Measurements from ENCODE around the gene MAGI2.

The MAGI2 gene

DNA sequence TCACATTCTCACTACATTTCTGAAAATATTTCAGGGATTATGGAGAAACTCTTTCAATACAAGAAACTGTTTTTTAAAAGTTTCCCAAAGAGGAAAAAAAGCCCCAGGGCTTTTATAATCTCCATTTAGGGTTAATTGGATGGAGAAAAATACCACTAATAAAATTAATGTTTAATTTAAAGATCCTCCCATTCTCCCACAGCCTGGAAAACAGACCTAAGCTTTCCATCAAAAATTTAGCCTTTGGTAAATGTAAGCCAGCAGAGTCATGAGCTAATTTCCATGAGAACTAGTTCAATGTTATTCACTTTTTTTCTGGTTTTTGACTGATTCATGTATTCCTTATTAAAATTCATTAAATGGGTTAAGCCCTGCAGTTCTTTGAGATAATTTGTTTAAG lies 1246.2 kb downstream of the MAGI2 start:
- H3K4me3 ChIP-seq (ENCODE audit: low read length in 2 of 2), result no peak overlapping the region
- no peaks in the 10 kb centered on the region for H3K36me3 ChIP-seq (ENCODE audit: control insufficient read depth in 2 of 2, insufficient read depth in 2 of 2, low read length in 2 of 2)
- H3K9ac ChIP-seq (ENCODE audit: low read length in 2 of 2), result no peak overlapping the region
- no peaks in the 10 kb centered on the region for H3K4me1 ChIP-seq (ENCODE audit: control insufficient read depth, insufficient read depth, low read length)
- peaks cover 0 to 4% of the 10 kb centered on the region in 2 donors for H3K9me3 ChIP-seq (ENCODE audit: control insufficient read depth in 2 of 2, low read length in 2 of 2)
- H3K27ac ChIP-seq (ENCODE audit: low read length), result no peak overlapping the region
- H3K27me3 ChIP-seq (ENCODE audit: control insufficient read depth in 1 of 2, insufficient read depth in 2 of 2, low read length in 2 of 2), result no peaks in the 10 kb centered on the region

DNA sequence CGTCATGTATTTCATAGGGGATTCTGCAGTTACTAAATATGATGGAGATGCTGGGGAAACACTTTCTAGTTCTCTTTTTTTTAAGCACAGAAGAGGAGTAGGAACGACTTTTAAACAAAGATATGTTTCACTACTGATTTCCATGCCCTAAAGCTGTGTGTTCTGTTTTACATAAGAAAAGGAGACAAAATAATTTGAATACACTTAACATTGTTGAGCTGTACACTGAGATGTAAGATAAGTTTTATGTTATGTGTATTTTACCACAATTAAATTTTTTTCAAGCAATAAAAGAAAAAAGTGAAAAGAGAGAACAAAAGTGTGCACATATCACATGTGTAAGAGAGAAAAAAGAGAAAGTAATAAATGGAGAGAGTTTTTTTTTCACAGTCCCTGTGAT lies 1246.7 kb downstream of the MAGI2 start:
- Histone ChIP-seq H3K27me3 (ENCODE audit: control insufficient read depth in 1 of 2, insufficient read depth in 2 of 2, low read length in 2 of 2) (no peaks in the 10 kb centered on the region), H3K4me3 (ENCODE audit: low read length in 2 of 2) (no peak overlapping the region), H3K9me3 (ENCODE audit: control insufficient read depth in 2 of 2, low read length in 2 of 2) (peaks cover 0 to 4% of the 10 kb centered on the region in 2 donors)

DNA sequence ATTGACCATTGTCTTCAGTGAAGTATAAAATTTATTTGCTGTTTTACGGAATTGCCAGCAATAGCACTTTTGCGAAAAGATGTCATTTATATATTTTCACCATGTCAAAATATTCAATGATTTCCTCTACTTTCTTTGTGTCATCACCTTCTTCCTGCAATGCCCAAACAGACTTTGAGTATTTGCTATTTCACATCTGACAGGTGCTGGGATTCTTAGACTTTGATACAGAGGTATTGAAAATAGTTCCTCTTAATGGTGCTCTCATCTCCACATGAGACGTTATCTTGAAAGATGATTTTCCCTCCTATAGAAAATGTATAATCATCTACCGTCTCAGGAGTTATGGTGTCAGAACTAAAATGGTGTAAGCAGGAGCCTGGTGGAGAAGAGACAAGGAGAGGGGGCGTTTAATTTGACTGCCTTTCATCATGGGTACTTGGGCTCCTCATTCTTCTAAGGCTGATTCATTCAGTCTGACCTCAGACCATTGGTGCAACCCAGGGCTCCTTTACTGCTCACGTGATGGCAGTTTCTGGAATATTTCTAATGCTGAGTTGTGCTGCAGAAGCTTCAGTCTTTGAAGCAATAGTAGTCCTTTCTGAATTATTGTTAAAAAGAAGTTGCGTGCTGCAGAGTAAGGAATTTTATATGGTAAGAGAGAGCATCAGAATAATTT lies 1250.3 kb downstream of the MAGI2 start:
- no peaks in the 10 kb centered on the region for H3K27me3 ChIP-seq (ENCODE audit: control insufficient read depth in 1 of 2, insufficient read depth in 2 of 2, low read length in 2 of 2)
- no peaks in the 10 kb centered on the region for H3K9me3 ChIP-seq (ENCODE audit: control insufficient read depth in 2 of 2, low read length in 2 of 2)
- no peaks in the 10 kb centered on the region for H3K4me1 ChIP-seq (ENCODE audit: control insufficient read depth, insufficient read depth, low read length)
- H3K9ac ChIP-seq (ENCODE audit: low read length in 2 of 2), result no peak overlapping the region
- no peaks in the 10 kb centered on the region for H3K36me3 ChIP-seq (ENCODE audit: control insufficient read depth in 2 of 2, insufficient read depth in 2 of 2, low read length in 2 of 2)
- no peak overlapping the region for H3K4me3 ChIP-seq (ENCODE audit: low read length in 2 of 2)
- no peak overlapping the region for H3K27ac ChIP-seq (ENCODE audit: low read length)

More for the DNA sequence above, 1246.7 kb downstream of the MAGI2 start:
- Histone ChIP-seq H3K36me3 (ENCODE audit: control insufficient read depth in 2 of 2, insufficient read depth in 2 of 2, low read length in 2 of 2) (no peaks in the 10 kb centered on the region), H3K9ac (ENCODE audit: low read length in 2 of 2) (no peak overlapping the region), H3K27ac (ENCODE audit: low read length) (no peak overlapping the region), H3K4me1 (ENCODE audit: control insufficient read depth, insufficient read depth, low read length) (no peaks in the 10 kb centered on the region)

DNA sequence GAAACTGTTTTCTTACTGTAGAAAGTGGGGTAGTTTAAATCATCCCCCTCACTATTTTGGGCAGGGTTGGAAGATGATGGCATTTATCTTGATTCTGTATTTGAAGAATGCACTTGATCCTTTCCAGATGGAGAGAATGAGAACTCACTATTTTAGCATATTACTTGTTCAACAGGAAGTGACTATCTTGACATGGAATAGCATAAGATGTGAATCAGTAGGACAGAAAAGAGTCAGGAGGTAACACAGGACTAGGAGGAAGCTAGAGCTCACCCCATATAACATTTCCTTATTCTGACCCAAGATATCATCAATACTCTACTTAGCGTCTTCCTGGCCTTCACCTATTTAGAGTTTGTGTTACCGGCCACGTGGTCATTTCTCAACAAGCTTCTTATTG lies 1254.7 kb downstream of the MAGI2 start:
- Histone ChIP-seq H3K27me3 (ENCODE audit: control insufficient read depth in 1 of 2, insufficient read depth in 2 of 2, low read length in 2 of 2) (no peaks in the 10 kb centered on the region), H3K4me3 (ENCODE audit: low read length in 2 of 2) (no peak overlapping the region), H3K9ac (ENCODE audit: low read length in 2 of 2) (no peak overlapping the region), H3K27ac (ENCODE audit: low read length) (no peak overlapping the region), H3K36me3 (ENCODE audit: control insufficient read depth in 2 of 2, insufficient read depth in 2 of 2, low read length in 2 of 2) (no peaks in the 10 kb centered on the region), H3K4me1 (ENCODE audit: control insufficient read depth, insufficient read depth, low read length) (no peaks in the 10 kb centered on the region), H3K9me3 (ENCODE audit: control insufficient read depth in 2 of 2, low read length in 2 of 2) (no peaks in the 10 kb centered on the region)

DNA sequence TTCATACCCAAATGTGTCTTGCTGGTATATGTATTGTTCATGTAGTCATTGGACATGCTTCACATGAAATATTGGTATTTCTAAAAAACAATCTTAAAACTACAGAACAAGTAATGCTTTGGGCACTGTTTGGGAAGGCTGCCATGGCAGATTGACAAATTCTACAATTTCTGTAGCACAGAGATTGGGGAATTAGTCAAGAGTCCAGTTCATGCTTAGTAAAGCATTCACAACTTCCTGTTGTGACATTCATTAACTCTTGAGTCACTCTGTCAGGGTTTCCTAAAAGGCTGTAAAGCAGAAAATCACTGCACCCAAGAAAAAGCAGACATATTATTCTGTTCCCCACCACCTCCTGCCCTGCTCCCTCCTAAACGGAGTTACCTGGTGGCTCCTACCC lies 1256.0 kb downstream of the MAGI2 start:
- no peaks in the 10 kb centered on the region for H3K9me3 ChIP-seq (ENCODE audit: control insufficient read depth in 2 of 2, low read length in 2 of 2)
- no peaks in the 10 kb centered on the region for H3K36me3 ChIP-seq (ENCODE audit: control insufficient read depth in 2 of 2, insufficient read depth in 2 of 2, low read length in 2 of 2)
- no peak overlapping the region for H3K4me3 ChIP-seq (ENCODE audit: low read length in 2 of 2)
- H3K27ac ChIP-seq (ENCODE audit: low read length), result no peak overlapping the region
- no peak overlapping the region for H3K9ac ChIP-seq (ENCODE audit: low read length in 2 of 2)
- H3K4me1 ChIP-seq (ENCODE audit: control insufficient read depth, insufficient read depth, low read length), result no peaks in the 10 kb centered on the region
- no peaks in the 10 kb centered on the region for H3K27me3 ChIP-seq (ENCODE audit: control insufficient read depth in 1 of 2, insufficient read depth in 2 of 2, low read length in 2 of 2)

DNA sequence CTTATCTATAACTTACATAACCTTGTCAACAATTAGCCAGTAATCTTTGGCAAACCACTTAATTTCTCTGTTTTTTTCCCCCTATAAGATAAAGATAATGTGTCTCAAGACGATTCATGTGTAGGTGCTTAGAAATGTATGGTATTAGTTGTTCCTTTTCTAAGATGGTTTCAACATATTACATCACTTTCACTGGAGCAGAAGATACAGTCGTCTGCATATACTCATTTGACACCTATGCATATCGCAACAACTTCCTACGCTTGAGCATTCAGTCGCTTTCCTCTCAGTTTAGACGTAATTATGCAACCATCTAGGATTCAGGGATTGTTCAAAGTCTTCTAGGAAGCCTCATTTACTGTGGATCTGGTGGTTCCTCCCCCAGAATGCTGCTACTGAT lies 1258.2 kb downstream of the MAGI2 start:
- Histone ChIP-seq H3K36me3 (ENCODE audit: control insufficient read depth in 2 of 2, insufficient read depth in 2 of 2, low read length in 2 of 2) (no peaks in the 10 kb centered on the region), H3K4me1 (ENCODE audit: control insufficient read depth, insufficient read depth, low read length) (no peaks in the 10 kb centered on the region)

DNA sequence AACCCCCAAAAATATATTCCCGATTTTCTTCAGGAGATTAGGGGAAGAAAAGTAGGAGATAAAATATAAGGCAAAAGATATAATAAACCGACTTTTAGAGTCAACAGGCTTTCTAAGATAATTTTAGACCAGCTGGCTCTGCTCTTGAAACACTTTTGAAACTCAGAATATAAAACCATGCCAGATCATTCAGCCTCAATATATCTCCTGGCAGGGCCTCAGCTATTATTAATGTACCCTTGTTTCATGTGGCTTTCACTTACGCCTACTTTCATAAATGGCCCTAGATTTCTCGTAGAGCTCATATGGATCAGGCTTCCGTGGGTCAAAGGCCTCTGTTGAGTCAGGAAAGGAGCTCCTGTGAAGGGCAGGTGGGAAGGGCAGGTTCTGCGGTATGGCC lies 1258.9 kb downstream of the MAGI2 start:
- no peak overlapping the region for H3K27ac ChIP-seq (ENCODE audit: low read length)
- no peaks in the 10 kb centered on the region for H3K27me3 ChIP-seq (ENCODE audit: control insufficient read depth in 1 of 2, insufficient read depth in 2 of 2, low read length in 2 of 2)

More for the DNA sequence above, 1258.2 kb downstream of the MAGI2 start:
- no peak overlapping the region for H3K4me3 ChIP-seq (ENCODE audit: low read length in 2 of 2)
- H3K27ac ChIP-seq (ENCODE audit: low read length), result no peak overlapping the region
- H3K9ac ChIP-seq (ENCODE audit: low read length in 2 of 2), result no peak overlapping the region
- H3K27me3 ChIP-seq (ENCODE audit: control insufficient read depth in 1 of 2, insufficient read depth in 2 of 2, low read length in 2 of 2), result no peaks in the 10 kb centered on the region
- H3K9me3 ChIP-seq (ENCODE audit: control insufficient read depth in 2 of 2, low read length in 2 of 2), result no peaks in the 10 kb centered on the region

DNA sequence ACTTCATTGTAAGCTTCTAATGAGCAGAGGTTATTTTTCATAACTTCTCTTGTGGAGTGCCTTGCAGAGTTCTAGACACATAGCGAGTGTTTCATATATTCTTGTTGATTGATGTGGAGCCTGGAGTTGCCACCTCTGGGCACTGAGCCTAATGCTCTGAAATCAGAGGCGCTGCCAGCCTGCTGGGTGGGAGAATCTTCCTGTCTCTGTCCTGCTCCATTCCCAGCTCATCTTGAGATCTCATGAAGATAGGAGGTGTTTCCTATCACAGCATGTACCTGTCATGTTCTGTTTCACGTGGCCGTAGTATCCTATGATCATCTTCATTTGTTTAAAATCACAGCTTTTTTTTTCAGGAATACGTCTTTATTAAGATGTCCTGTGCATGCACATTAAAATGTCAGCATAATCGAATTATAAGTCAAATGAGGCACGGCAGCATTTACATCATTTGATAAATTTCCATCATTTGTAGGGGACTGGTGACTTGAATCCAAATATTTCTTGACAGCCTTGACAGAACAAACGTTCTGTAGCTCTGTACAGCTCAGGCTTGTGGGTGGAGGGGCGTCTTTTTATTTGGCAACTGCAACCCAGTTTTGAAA lies 1261.9 kb downstream of the MAGI2 start:
- Histone ChIP-seq H3K36me3 (ENCODE audit: control insufficient read depth in 2 of 2, insufficient read depth in 2 of 2, low read length in 2 of 2) (no peaks in the 10 kb centered on the region), H3K9me3 (ENCODE audit: control insufficient read depth in 2 of 2, low read length in 2 of 2) (no peaks in the 10 kb centered on the region), H3K4me1 (ENCODE audit: control insufficient read depth, insufficient read depth, low read length) (no peaks in the 10 kb centered on the region), H3K4me3 (ENCODE audit: low read length in 2 of 2) (no peak overlapping the region), H3K9ac (ENCODE audit: low read length in 2 of 2) (no peak overlapping the region), H3K27me3 (ENCODE audit: control insufficient read depth in 1 of 2, insufficient read depth in 2 of 2, low read length in 2 of 2) (no peaks in the 10 kb centered on the region), H3K27ac (ENCODE audit: low read length) (no peak overlapping the region)

More for the DNA sequence above, 1258.9 kb downstream of the MAGI2 start:
- Histone ChIP-seq H3K4me1 (ENCODE audit: control insufficient read depth, insufficient read depth, low read length) (no peaks in the 10 kb centered on the region), H3K36me3 (ENCODE audit: control insufficient read depth in 2 of 2, insufficient read depth in 2 of 2, low read length in 2 of 2) (no peaks in the 10 kb centered on the region), H3K9ac (ENCODE audit: low read length in 2 of 2) (no peak overlapping the region), H3K9me3 (ENCODE audit: control insufficient read depth in 2 of 2, low read length in 2 of 2) (no peaks in the 10 kb centered on the region), H3K4me3 (ENCODE audit: low read length in 2 of 2) (no peak overlapping the region)

DNA sequence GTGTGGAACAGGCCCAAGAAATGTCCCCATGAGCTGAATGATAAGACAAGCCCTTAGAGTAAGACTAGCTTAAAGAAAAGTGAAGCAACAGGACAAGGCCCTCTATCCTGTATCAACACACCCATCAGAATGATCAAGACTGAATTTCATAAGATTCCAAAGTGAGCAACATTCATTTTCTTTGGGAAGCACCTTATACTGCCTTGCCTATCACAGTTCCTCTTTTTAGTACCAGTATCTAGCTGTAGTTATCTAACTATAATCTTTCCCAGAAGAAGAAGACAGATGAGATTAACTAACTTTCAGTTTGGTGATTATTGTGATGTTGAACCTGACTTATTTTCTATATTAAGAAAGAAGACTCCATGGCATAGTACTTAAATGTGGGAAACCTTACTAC lies 1263.7 kb downstream of the MAGI2 start:
- Histone ChIP-seq H3K4me3 (ENCODE audit: low read length in 2 of 2) (no peak overlapping the region), H3K9me3 (ENCODE audit: control insufficient read depth in 2 of 2, low read length in 2 of 2) (no peaks in the 10 kb centered on the region), H3K27ac (ENCODE audit: low read length) (no peak overlapping the region), H3K36me3 (ENCODE audit: control insufficient read depth in 2 of 2, insufficient read depth in 2 of 2, low read length in 2 of 2) (no peaks in the 10 kb centered on the region), H3K27me3 (ENCODE audit: control insufficient read depth in 1 of 2, insufficient read depth in 2 of 2, low read length in 2 of 2) (no peaks in the 10 kb centered on the region), H3K4me1 (ENCODE audit: control insufficient read depth, insufficient read depth, low read length) (no peaks in the 10 kb centered on the region), H3K9ac (ENCODE audit: low read length in 2 of 2) (no peak overlapping the region)

DNA sequence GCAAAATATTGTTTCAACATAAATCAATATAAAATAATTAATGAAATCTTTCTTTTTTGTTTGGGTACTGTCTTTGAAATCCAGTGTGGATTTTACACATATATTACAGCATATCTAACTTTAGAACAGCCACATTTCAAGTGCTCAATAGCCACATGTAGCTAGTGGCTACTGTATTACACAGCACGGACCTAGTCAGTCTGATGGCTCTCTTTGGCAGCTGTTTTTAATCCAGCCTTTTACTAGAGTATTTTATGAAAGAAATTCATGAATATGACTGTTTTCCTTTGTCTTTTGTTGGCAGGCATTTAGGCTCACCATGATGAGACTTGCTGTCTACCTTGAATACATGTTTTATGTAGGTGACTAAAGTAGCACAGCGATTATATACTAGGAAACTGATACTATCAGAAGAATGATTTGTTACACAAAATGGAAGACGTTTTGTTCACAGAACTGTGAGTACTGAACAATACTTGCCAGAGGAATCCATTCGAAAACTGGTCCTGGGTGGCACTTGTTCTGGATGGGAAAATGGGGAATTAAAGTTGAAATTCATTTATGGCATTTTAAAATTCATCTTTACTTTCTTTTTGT lies 1268.2 kb downstream of the MAGI2 start:
- Histone ChIP-seq H3K9ac (ENCODE audit: low read length in 2 of 2) (no peak overlapping the region), H3K4me1 (ENCODE audit: control insufficient read depth, insufficient read depth, low read length) (no peaks in the 10 kb centered on the region), H3K36me3 (ENCODE audit: control insufficient read depth in 2 of 2, insufficient read depth in 2 of 2, low read length in 2 of 2) (no peaks in the 10 kb centered on the region), H3K27ac (ENCODE audit: low read length) (no peak overlapping the region), H3K27me3 (ENCODE audit: control insufficient read depth in 1 of 2, insufficient read depth in 2 of 2, low read length in 2 of 2) (no peaks in the 10 kb centered on the region), H3K9me3 (ENCODE audit: control insufficient read depth in 2 of 2, low read length in 2 of 2) (no peaks in the 10 kb centered on the region), H3K4me3 (ENCODE audit: low read length in 2 of 2) (no peak overlapping the region)

DNA sequence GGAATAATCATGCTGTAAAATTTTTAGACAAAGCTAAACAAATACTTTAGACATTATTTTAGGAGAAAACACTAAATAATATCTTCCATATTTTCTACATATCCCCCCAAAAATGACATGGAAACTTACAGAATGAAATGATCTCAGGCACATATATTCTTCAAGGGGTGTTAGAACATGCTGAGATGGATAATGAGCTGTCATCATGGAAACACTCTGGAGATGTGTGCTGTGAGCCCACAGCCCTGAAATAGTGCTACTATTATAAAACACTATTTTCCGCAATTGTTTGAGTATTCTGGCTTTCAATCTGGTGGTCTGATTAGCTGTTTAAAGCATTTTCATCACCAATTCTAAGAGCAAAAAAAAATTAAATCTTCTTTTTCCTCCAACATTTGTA lies 1269.2 kb downstream of the MAGI2 start:
- Histone ChIP-seq H3K9ac (ENCODE audit: low read length in 2 of 2) (no peak overlapping the region), H3K4me3 (ENCODE audit: low read length in 2 of 2) (no peak overlapping the region), H3K27me3 (ENCODE audit: control insufficient read depth in 1 of 2, insufficient read depth in 2 of 2, low read length in 2 of 2) (no peaks in the 10 kb centered on the region), H3K4me1 (ENCODE audit: control insufficient read depth, insufficient read depth, low read length) (no peaks in the 10 kb centered on the region), H3K9me3 (ENCODE audit: control insufficient read depth in 2 of 2, low read length in 2 of 2) (no peaks in the 10 kb centered on the region), H3K36me3 (ENCODE audit: control insufficient read depth in 2 of 2, insufficient read depth in 2 of 2, low read length in 2 of 2) (no peaks in the 10 kb centered on the region), H3K27ac (ENCODE audit: low read length) (no peak overlapping the region)
